ENCODE data around the gene SLC2A9. TPM values are rescaled to one million over a fixed set of nuclear protein-coding genes. Genes with fewer than 3 reads are reported as not detected.

Gene SLC2A9
- total and polyA plus RNA-seq, 2 of the 13 experiments (the other 11 are each of a cell fraction or from before 2014, with no cell fraction given), result 36.2 to 42.3 TPM

DNA sequence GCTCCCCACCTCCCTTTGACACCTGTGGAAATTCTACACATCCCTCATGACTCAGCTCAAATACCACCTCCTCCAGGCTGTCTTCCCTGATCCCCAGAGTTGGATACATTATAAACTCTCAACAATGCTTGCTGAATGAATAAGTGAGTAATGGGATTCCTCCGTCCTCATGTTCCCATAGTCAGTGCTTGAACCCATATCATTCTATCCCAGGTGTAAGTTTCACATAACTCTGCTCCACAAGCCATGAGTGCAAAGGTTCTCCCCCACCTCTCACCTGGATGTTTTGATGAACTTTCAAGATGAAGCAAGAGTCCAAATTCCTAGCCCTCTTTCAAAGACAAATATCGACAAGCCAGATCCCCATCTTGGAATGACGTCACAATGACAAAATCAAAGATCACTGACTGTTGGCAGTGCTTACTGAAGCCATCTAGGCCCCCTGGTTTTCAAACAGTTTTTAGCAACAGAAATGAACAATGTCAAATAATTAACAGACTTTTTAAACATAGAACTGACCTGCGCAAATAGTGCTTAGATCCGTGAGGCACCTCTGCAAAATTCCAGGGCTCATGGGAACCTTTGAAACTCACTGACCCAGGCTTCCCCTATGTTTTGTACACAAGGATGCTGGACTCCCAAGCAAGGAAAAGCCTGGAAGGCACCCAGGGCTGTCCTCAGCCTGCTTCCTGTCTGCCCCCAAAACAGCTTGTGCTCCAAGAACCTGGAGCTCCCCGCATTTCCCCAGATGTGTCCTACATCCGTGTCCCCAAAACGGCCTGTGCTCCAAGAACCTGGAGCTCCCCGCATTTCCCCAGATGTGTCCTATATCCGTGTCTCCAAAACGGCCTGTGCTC lies 4.0 kb downstream of the SLC2A9 start (continued):
- no peak for TF ChIP-seq ZNF790 (CRISPR knock-in tag; IDR thresholded peaks at IDR 0.05; ENCODE audit: borderline replicate concordance)
- peak; percentile 90 for TF ChIP-seq ONECUT2 (CRISPR knock-in tag; IDR thresholded peaks at IDR 0.05)
- peak; percentile 82 for TF ChIP-seq ZSCAN25 (CRISPR knock-in tag; IDR thresholded peaks at IDR 0.05)
- no peak for TF ChIP-seq KLF9 (CRISPR knock-in tag; IDR thresholded peaks at IDR 0.05; ENCODE audit: low read depth)
- no peak for TF ChIP-seq ZNF766 (CRISPR knock-in tag; IDR thresholded peaks at IDR 0.05; ENCODE audit: borderline replicate concordance)
- TF ChIP-seq, protein P1, sequence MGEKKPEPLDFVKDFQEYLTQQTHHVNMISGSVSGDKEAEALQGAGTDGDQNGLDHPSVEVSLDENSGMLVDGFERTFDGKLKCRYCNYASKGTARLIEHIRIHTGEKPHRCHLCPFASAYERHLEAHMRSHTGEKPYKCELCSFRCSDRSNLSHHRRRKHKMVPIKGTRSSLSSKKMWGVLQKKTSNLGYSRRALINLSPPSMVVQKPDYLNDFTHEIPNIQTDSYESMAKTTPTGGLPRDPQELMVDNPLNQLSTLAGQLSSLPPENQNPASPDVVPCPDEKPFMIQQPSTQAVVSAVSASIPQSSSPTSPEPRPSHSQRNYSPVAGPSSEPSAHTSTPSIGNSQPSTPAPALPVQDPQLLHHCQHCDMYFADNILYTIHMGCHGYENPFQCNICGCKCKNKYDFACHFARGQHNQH (CRISPR knock-in tag; IDR thresholded peaks at IDR 0.05), result 0 out of 2 replicates have a peak, but pooled peaks have one; percentile 51
- peak; percentile 51 for TF ChIP-seq TCF7L2 (IDR thresholded peaks at IDR 0.05; ENCODE audit: low read depth, low read length)
- TF ChIP-seq, protein P2, sequence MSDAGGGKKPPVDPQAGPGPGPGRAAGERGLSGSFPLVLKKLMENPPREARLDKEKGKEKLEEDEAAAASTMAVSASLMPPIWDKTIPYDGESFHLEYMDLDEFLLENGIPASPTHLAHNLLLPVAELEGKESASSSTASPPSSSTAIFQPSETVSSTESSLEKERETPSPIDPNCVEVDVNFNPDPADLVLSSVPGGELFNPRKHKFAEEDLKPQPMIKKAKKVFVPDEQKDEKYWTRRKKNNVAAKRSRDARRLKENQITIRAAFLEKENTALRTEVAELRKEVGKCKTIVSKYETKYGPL (CRISPR knock-in tag; IDR thresholded peaks at IDR 0.05), result no peak
- TF ChIP-seq KAT8 (CRISPR knock-in tag; IDR thresholded peaks at IDR 0.05), result peak; percentile 66; the same call in 1 of the 2 replicates
- TF ChIP-seq FOXO4 (CRISPR knock-in tag; conservative IDR thresholded peaks at IDR 0.05), result peak; percentile 91; the same call in 1 of the 2 replicates
- TF ChIP-seq ZZZ3 (CRISPR knock-in tag; IDR thresholded peaks at IDR 0.05; ENCODE audit: borderline replicate concordance), result no peak
- peak; percentile 39; the same call in 1 of the 2 replicates for TF ChIP-seq MIER2 (CRISPR knock-in tag; IDR thresholded peaks at IDR 0.05)
- TF ChIP-seq, protein P3, sequence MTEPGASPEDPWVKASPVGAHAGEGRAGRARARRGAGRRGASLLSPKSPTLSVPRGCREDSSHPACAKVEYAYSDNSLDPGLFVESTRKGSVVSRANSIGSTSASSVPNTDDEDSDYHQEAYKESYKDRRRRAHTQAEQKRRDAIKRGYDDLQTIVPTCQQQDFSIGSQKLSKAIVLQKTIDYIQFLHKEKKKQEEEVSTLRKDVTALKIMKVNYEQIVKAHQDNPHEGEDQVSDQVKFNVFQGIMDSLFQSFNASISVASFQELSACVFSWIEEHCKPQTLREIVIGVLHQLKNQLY (CRISPR knock-in tag; IDR thresholded peaks at IDR 0.05), result peak; percentile 52; the same call in 1 of the 2 replicates
- no peak; the same call in 1 of the 2 replicates for TF ChIP-seq ZNF121 (CRISPR knock-in tag; IDR thresholded peaks at IDR 0.05)
- peak; percentile 67; the same call in 1 of the 2 replicates for TF ChIP-seq NFE2L2 (IDR thresholded peaks at IDR 0.05; ENCODE audit: low read length)
- peak; percentile 44; the same call in 1 of the 2 replicates for TF ChIP-seq ZNF615 (CRISPR knock-in tag; IDR thresholded peaks at IDR 0.05; ENCODE audit: borderline replicate concordance)
- peak; percentile 92 for TF ChIP-seq PITX1 (CRISPR knock-in tag; IDR thresholded peaks at IDR 0.05)
- 0 out of 2 replicates have a peak, but pooled peaks have one; percentile 41 for TF ChIP-seq ZNF33B (CRISPR knock-in tag; IDR thresholded peaks at IDR 0.05)
- TF ChIP-seq TSC22D2 (CRISPR knock-in tag; IDR thresholded peaks at IDR 0.05; ENCODE audit: borderline replicate concordance), result 0 out of 2 replicates have a peak, but pooled peaks have one; percentile 30
- TF ChIP-seq, protein P4, sequence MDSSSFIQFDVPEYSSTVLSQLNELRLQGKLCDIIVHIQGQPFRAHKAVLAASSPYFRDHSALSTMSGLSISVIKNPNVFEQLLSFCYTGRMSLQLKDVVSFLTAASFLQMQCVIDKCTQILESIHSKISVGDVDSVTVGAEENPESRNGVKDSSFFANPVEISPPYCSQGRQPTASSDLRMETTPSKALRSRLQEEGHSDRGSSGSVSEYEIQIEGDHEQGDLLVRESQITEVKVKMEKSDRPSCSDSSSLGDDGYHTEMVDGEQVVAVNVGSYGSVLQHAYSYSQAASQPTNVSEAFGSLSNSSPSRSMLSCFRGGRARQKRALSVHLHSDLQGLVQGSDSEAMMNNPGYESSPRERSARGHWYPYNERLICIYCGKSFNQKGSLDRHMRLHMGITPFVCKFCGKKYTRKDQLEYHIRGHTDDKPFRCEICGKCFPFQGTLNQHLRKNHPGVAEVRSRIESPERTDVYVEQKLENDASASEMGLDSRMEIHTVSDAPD (CRISPR knock-in tag; IDR thresholded peaks at IDR 0.05), result peak; percentile 53; the same call in 1 of the 2 replicates
- TF ChIP-seq, protein P5, sequence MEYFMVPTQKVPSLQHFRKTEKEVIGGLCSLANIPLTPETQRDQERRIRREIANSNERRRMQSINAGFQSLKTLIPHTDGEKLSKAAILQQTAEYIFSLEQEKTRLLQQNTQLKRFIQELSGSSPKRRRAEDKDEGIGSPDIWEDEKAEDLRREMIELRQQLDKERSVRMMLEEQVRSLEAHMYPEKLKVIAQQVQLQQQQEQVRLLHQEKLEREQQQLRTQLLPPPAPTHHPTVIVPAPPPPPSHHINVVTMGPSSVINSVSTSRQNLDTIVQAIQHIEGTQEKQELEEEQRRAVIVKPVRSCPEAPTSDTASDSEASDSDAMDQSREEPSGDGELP (IDR thresholded peaks at IDR 0.05; ENCODE audit: borderline replicate concordance, low read depth), result peak; percentile 83
- TF ChIP-seq HNF4A (CRISPR knock-in tag; IDR thresholded peaks at IDR 0.05), result peak; percentile 98
- TF ChIP-seq IRF2 (CRISPR knock-in tag; IDR thresholded peaks at IDR 0.05), result peak; percentile 87

Measured in HepG2 (cell line).